OCI-LY3 (cell line): Measurements from ENCODE around the gene SUSD4.

Experiments used
- EZH2phosphoT487 ChIP-seq: fragments of 200-600 bp; shearing (Covaris generic); IDR thresholded peaks from 2 replicates; pipeline ENCODE4 v1.6.1; 2018; ENCODE audit warnings: antibody characterized with exemption, mixed run types, low read depth
- TF ChIP-seq, protein P1 (sequence below): fragments of 200-600, 300-600 bp; sonication (generic); IDR thresholded peaks from 2 replicates; pipeline ENCODE4 v1.5.1; 2014; ENCODE audit warnings: antibody characterized with exemption, low read length, low read depth

DNA sequence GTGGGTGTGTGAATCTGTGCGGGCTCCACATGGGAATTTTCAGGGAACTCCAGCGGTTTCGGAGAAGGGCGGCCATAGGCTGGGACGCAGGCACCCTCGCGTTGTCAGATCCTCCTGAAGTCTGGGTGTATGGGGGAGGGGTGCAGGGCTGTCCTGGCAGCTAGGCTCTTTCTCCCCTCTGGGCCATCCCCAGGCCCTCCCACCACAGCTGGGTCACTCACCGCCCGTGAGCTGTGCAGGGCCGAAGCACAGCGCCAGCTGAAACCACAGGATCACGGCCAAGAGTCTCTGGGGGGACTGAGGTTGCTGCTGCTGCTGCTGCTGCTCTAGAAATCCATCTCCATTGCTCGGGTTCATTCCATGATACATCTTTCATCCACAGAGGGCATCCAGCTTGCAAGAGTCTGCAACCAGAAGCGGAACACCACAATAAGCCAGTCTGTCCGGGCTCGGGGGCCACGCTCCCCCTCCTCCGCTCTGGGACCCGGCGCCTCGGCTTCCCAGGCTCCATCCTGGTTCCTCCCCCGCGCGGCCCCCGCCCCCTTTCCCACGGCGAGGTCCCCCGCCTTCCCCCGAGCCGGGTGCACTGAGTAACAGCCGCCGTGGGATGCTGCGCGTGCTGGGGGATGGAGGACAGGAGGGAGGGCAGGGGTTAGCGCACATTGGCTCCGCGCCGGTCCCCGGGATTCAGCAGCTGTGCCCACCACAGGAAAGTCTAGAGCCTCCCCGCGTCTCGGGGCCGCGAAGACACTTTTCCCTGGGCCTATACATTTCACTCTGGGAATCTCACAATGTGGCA is 720 bp downstream of the SUSD4 start:
- TF ChIP-seq, protein P1, sequence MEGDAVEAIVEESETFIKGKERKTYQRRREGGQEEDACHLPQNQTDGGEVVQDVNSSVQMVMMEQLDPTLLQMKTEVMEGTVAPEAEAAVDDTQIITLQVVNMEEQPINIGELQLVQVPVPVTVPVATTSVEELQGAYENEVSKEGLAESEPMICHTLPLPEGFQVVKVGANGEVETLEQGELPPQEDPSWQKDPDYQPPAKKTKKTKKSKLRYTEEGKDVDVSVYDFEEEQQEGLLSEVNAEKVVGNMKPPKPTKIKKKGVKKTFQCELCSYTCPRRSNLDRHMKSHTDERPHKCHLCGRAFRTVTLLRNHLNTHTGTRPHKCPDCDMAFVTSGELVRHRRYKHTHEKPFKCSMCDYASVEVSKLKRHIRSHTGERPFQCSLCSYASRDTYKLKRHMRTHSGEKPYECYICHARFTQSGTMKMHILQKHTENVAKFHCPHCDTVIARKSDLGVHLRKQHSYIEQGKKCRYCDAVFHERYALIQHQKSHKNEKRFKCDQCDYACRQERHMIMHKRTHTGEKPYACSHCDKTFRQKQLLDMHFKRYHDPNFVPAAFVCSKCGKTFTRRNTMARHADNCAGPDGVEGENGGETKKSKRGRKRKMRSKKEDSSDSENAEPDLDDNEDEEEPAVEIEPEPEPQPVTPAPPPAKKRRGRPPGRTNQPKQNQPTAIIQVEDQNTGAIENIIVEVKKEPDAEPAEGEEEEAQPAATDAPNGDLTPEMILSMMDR = no peak
- TF ChIP-seq EZH2phosphoT487 = no peak
